ENCODE measurements around the gene ADGRL1. TPM values are rescaled to one million over a fixed set of nuclear protein-coding genes. Genes with fewer than 3 reads are reported as not detected.
"Not testable (repeated sequence)": the region's sequence is repeated elsewhere in the genome, so short reads cannot be mapped to it uniquely, and the experiment has no call there.

Gene ADGRL1
- total and polyA plus RNA-seq, 10 donors: 1.8 to 21.1 (median 12.4) TPM

DNA sequence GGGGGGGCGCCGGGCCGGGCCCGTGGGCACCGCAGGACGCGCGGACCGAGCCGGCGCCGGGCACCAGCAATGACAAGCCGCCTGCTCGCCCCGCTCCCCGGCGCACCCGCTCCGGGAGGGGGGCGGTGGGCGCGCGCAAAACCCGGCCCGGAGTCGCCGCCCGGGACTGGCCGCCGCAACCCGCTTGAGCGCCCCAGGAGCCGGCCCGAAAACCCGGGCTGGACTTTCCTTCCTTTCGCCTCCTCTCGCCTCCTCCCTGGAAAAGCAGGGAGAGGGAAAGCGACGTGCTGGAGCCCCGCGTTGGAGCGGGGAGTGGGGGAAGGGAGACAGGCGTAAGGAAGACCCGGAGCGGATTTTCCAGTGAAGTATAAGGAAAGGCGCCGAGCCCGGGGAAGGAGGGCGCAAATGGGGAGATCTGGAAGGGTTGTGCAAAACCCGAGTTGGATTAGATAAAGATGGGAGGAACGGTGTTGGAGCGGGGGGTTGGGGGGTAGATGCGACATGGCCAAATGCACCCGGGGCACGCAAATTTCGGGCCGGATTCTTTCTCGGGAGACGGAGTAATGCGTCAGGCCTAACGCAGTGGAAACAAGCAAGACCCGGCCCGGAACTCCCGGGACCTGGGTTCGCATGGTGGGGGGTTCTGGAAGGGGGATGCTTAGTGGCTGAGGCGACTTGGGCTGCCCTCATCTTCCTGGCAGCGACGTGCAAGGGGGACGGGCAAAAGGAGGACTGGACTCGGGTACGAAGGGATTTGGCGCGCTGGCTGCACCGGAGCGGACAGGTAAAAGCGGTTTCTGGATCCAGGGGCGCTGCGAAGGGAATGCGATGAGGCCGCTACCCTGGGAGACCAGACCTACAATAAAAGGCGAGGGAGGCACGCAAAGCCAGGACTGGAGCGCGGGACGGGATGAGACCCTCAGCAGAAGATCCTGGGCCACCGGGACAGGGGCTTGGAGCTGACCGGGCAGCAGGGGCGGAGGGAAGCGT lies 1.1 kb upstream of the ADGRL1 start:
- 0 to 1% (median 1%) methylated on average over 60 to 89 of the region's 89 CpGs for WGBS, 5 donors
- DNase-seq: peak; percentile 93
- H3K36me3 ChIP-seq; H3K9me3 ChIP-seq; intact Hi-C loops (cut with DNase I; ENCODE audit: low total_unique reads): not testable (repeated sequence)
- peak overlapping the region; percentile 41 to 80 (median 54) for H3K4me3 ChIP-seq
- H3K27ac ChIP-seq: peak overlapping the region in 6 of 8 donors; percentile 64 to 85 (median 76)
- peaks cover 0 to 65% (median 21%) of the 10 kb centered on the region in 7 donors for H3K27me3 ChIP-seq (replicated peaks in 1 of 7)
- peak in 1 of 3 donors; percentile 51 for TF ChIP-seq POLR2A (IDR thresholded peaks at IDR 0.05)
- TF ChIP-seq POLR2AphosphoS5 (IDR thresholded peaks at IDR 0.05): peak in 2 of 3 donors; percentile 55 to 56
- H3K4me1 ChIP-seq: peaks cover 0 to 60% (median 23%) of the 10 kb centered on the region in 6 donors

DNA sequence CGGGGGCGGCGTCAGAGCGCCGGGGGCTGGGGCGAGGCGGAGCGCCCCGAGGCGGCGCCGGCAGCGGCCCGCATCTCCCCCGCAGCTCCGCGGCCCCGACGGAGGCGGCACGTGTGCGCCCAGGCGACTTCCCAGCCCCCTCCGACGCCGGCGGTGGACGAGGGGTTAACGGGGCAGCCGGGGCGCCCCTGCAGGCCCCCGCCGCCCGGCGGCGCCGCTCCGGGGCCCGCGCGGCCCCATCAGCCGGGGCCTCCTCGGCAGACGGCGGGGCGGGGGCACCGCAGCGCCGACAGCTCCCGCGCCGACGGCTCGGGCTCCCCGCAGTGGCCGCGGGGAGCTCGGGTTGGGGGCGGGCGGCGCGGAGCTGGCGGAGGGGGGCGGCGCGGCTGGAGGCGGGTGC lies 339 bp upstream of the ADGRL1 start:
- H3K27me3 ChIP-seq (replicated peaks in 1 of 7): peaks cover 0 to 65% (median 21%) of the 10 kb centered on the region in 7 donors
- H3K36me3 ChIP-seq; intact Hi-C loops (cut with DNase I; ENCODE audit: low total_unique reads); DNase-seq; H3K9me3 ChIP-seq: not testable (repeated sequence)
- peaks cover 0 to 60% (median 23%) of the 10 kb centered on the region in 6 donors for H3K4me1 ChIP-seq
- 0 to 1% (median 0%) methylated on average over 15 to 67 of the region's 67 CpGs for WGBS, 5 donors
- peak overlapping the region in 7 of 8 donors; percentile 30 to 80 (median 53) for H3K4me3 ChIP-seq
- H3K27ac ChIP-seq: peak overlapping the region in 1 of 8 donors; percentile 75

DNA sequence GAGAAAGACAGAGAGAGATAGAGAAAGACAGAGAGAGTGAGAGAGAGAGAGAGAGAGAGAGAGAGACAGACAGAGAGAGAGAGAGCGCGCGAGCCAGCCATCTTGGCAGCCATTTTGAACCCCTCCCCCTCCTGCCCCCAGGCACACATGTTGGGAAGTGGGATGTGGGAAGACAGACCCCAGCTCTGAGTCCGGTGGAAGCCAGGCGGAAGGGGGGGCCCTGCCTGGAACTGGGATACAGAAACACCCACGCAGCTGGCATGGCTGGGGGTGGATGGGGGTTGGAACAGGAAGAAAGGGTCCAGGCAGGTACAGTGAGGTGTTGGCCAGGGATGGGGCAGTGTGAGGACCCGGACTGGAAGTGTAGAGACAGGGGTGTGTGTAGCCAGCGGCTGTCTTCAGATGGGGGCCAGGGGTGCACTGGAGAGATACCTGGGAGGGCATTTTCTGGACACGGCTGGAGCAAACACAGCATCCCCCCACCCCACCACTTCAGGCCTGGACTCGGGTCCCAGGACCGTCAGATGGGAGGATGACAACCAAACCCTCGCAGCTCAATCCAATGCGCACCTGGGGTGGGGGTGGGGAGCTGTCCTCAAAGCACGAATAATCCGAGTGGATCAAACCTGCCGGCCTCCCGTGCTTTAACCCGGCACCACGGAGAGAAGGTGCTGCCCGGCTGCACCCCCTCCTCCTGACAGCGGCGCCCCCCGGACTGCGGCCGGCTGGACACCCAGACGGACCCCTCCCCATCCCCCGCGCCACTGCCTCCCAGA lies 1.1 kb downstream of the ADGRL1 start:
- Histone ChIP-seq H3K27me3 (replicated peaks in 1 of 7) (peaks cover 0 to 52% (median 21%) of the 10 kb centered on the region in 7 donors), H3K4me1 (peaks cover 0 to 67% (median 27%) of the 10 kb centered on the region in 6 donors), H3K4me3 (peak overlapping the region; percentile 30 to 80 (median 49)), H3K27ac (peak overlapping the region in 1 of 8 donors; percentile 42)
- H3K9me3 ChIP-seq; H3K36me3 ChIP-seq; intact Hi-C loops (cut with DNase I; ENCODE audit: low total_unique reads); DNase-seq: not testable (repeated sequence)
- WGBS, 5 donors: 21 to 38% (median 22%) methylated on average over 13 to 28 of the region's 28 CpGs

DNA sequence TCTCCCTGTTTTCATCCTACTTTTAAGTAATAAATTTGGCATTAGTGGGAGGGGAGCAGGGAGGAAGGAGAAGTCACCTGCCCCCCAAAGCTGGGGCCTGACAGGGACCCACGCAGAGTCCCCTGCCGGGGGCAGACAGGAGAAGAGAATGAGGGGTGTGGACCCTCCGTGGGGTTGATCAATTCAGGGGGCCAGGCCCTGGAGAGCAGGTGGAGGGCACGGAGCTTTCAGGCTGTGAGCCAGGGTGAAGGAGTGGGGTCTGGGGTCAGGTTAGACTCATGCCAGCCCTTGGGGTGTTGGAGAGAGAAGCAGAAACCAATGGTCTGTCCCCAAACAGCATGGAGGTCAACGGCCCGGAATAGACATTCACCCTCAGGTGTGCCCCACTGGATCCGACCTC lies 1.8 kb downstream of the ADGRL1 start:
- intact Hi-C loops (cut with DNase I; ENCODE audit: low total_unique reads); H3K36me3 ChIP-seq; H3K9me3 ChIP-seq; H3K27ac ChIP-seq; DNase-seq; H3K4me3 ChIP-seq: not testable (repeated sequence)
- peaks cover 0 to 61% (median 27%) of the 10 kb centered on the region in 6 donors for H3K4me1 ChIP-seq
- WGBS, 5 donors: 65 to 87% (median 83%) methylated on average over 7 of the region's 7 CpGs
- H3K27me3 ChIP-seq (replicated peaks in 1 of 7): peaks cover 0 to 46% (median 15%) of the 10 kb centered on the region in 7 donors

DNA sequence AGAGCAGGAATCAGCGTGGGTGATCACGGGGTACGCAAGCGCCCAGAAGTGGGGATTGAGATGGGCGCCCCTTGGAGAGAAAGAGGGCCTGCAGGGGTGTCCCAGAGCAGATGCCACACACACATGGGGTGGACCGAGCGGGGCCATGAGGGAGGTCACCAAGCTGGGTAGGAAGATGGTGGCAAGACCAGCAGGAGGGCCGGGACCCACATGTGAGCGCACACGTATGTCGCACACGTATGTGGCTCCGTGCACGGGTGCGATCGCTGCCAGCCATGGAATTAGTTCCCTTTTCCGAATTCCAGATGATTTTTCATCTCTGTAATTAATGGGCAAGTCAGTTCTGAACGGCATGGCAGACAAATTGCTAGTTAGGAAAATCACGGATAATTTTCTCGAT lies 2.2 kb downstream of the ADGRL1 start:
- DNase-seq; intact Hi-C loops (cut with DNase I; ENCODE audit: low total_unique reads); H3K36me3 ChIP-seq: not testable (repeated sequence)

DNA sequence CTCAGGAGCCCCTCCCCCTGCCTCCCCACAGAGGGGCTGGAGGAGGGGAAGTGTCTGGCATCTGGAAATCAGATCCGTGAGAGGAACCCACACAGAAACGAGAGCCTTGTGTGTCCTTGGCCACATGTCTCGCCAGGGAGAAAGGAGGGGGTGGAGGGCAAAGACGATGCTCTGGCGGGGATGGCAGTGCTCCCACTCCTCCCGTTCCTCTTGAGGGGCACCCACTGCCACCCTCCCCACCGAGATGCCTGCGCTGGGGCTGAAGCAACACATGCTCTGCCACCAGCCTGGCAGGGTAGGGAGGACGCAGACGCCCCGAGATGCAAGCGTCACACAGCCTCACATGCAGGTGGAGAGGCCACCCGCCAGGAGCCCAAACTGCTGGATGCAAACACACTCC lies 2.8 kb downstream of the ADGRL1 start:
- intact Hi-C loops (cut with DNase I; ENCODE audit: low total_unique reads): no loop called here
- TF ChIP-seq, protein P1, sequence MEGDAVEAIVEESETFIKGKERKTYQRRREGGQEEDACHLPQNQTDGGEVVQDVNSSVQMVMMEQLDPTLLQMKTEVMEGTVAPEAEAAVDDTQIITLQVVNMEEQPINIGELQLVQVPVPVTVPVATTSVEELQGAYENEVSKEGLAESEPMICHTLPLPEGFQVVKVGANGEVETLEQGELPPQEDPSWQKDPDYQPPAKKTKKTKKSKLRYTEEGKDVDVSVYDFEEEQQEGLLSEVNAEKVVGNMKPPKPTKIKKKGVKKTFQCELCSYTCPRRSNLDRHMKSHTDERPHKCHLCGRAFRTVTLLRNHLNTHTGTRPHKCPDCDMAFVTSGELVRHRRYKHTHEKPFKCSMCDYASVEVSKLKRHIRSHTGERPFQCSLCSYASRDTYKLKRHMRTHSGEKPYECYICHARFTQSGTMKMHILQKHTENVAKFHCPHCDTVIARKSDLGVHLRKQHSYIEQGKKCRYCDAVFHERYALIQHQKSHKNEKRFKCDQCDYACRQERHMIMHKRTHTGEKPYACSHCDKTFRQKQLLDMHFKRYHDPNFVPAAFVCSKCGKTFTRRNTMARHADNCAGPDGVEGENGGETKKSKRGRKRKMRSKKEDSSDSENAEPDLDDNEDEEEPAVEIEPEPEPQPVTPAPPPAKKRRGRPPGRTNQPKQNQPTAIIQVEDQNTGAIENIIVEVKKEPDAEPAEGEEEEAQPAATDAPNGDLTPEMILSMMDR (IDR thresholded peaks at IDR 0.05 in 8 of 11, conservative IDR thresholded peaks at IDR 0.05 in 3 of 11): no peak
- TF ChIP-seq POLR2AphosphoS5 (IDR thresholded peaks at IDR 0.05) (no peak), POLR2A (IDR thresholded peaks at IDR 0.05) (no peak)
- Histone ChIP-seq H3K4me1 (peaks cover 0 to 50% (median 27%) of the 10 kb centered on the region in 6 donors), H3K36me3 (no peaks in the 10 kb centered on the region), H3K27ac (no peak overlapping the region), H3K27me3 (replicated peaks in 1 of 7) (peaks cover 0 to 37% (median 15%) of the 10 kb centered on the region in 7 donors), H3K4me3 (no peak overlapping the region), H3K9me3 (no peaks in the 10 kb centered on the region)
- no peak for DNase-seq
- WGBS, 5 donors: 0 to 35% (median 17%) methylated on average over 5 to 13 of the region's 13 CpGs

More for the DNA sequence above, 2.2 kb downstream of the ADGRL1 start:
- not testable (repeated sequence) for H3K9me3 ChIP-seq, H3K4me3 ChIP-seq, H3K27ac ChIP-seq
- WGBS, 5 donors: 80 to 91% (median 86%) methylated on average over 16 to 20 of the region's 20 CpGs
- H3K27me3 ChIP-seq (replicated peaks in 1 of 7): peaks cover 0 to 43% (median 15%) of the 10 kb centered on the region in 7 donors
- H3K4me1 ChIP-seq: peaks cover 0 to 56% (median 27%) of the 10 kb centered on the region in 6 donors

DNA sequence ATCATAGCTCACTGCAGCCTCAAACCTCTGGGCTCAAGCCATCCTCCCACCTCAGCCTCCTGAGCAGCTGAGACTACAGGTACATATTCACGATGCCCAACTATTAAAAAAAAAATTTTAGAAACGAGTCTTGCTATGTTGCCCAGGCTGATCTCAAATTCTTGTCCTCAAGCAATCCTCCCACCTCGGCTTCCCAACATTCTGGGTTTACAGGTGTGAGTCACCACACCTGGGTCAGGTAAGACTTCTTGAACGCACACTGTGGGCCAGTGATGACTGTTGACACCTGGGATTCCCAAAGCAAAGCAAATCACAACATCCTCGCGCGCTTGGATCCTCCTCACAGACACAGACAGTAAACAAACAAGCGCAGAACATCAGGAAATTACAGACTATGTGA lies 4.5 kb downstream of the ADGRL1 start:
- DNase-seq; H3K36me3 ChIP-seq; H3K9me3 ChIP-seq; intact Hi-C loops (cut with DNase I; ENCODE audit: low total_unique reads); H3K4me3 ChIP-seq; H3K27ac ChIP-seq: not testable (repeated sequence)
- 81 to 87% (median 84%) methylated on average over 8 of the region's 8 CpGs for WGBS, 5 donors
- H3K4me1 ChIP-seq: peaks cover 0 to 36% (median 17%) of the 10 kb centered on the region in 6 donors
- H3K27me3 ChIP-seq (replicated peaks in 1 of 7): peaks cover 0 to 27% (median 8%) of the 10 kb centered on the region in 7 donors

All from spleen (tissue), 11 donors.